GM23338 (cell line): ENCODE measurements around the gene CD82.

Source experiments
- CTCF ChIP-seq, 2 experiments: fragments of 200-600 bp in 1 of 2; sonication (generic) in 1 of 2; conservative IDR thresholded peaks; 2 replicates each; pipeline versions ENCODE4 v1.5.1 to v1.6.1; 2016 to 2017; ENCODE audit warnings: antibody characterized with exemption in 2 of 2, low read depth in 2 of 2, mild to moderate bottlenecking in 2 of 2, moderate library complexity in 1 of 2
- EZH2 ChIP-seq: fragments of 200-600 bp; sonication (generic); IDR thresholded peaks from one replicate; pipeline ENCODE4 v1.8.0; 2017; ENCODE audit warnings: antibody characterized with exemption, mild to moderate bottlenecking, low read depth; ENCODE audit not compliant: unreplicated experiment
- POLR2AphosphoS5 ChIP-seq: IDR thresholded peaks from 2 replicates; pipeline ENCODE4 v1.6.1; 2016; ENCODE audit warnings: antibody characterized with exemption, low read depth

GRCh38 chr11:44562845-44563460, 2.5 kb upstream of the CD82 start:
- TF ChIP-seq CTCF (conservative IDR thresholded peaks at IDR 0.05; ENCODE audit: low read depth in 2 of 2) (no peak), EZH2 (no peak), POLR2AphosphoS5 (no peak)
